NOMO-1 treated with dmso at 0.1 percent for 144 hours (cell line): ENCODE measurements around the gene HES4.
A peak's percentile ranks its signal among the peaks of the same experiment; 100 is the strongest.

Source experiments
- DNase-seq: peaks from one replicate; lab custom pipeline; 2025; ENCODE audit not compliant: unreplicated experiment; lab: John Stamatoyannopoulos, UW

HES4 gene

DNA sequence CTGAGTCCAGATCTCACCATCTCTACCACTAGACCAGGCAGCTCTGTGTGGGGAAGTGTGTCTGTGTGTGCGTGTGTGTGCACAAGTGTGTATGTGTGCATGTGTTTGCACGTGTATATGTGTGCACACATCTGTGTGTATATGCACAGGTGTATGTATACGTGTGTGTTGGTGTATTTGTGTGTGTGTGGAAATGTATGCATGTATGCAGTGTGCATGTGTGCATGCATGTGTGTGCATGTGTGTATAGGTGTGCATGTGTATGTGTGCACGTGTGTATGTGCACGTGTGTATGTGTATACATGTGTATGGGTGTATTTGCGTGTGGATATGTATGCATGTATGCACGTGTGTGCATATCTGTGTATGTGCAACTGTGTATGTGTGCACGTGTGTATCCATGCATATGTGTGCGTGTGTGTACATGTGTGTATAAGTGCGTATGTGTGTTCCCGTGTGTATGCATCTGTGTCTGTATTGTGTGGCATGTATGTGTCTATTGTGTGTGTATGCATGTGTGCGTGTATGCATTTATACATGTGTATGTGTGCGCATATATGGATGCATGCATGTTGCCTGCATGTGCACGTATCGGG, 30.5 kb downstream of the HES4 start:
- DNase-seq: no peak

DNA sequence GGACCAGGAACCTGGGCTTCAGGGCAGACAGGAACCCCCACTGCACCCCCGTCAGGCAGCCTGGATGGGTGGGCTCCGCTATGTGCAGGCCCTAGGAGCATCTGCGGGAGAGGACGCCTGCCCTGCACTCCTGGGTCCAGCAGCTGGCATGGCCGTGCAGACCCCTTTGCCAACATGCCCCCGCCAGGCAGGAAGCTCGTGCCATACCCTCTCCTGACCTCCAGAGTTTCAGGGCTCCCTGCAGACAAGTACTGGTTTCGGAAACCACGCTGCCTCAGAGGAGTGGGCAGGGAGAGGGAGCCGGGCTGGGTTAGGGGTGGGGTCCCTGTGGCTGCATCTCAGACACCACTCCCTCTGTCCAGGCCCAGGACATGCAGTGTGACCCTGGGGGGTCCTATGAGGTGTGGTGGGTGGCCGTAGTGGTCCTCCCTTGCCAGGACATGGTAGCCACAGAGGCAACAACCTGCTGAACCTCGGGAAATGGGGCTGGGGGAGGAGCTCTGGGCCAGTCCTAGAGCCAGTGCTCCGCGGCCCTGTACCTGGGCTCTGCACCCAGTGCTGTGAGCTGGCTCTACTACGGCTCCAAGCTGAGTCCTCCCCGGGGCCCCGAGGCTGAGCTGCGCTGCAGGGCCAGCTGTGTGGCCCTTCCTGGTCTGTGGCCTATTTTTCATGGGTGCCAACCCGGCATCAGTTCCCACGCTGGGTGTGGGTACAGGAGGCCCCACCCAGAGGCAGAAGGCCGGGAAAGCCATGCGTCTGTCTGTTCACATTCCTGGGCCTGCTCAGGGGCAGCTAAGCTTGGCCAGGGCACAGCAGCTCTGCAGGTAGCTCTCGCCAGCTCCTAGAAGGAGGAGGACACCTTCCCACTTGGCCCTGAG, 32.2 kb downstream of the HES4 start:
- DNase-seq: no peak

DNA sequence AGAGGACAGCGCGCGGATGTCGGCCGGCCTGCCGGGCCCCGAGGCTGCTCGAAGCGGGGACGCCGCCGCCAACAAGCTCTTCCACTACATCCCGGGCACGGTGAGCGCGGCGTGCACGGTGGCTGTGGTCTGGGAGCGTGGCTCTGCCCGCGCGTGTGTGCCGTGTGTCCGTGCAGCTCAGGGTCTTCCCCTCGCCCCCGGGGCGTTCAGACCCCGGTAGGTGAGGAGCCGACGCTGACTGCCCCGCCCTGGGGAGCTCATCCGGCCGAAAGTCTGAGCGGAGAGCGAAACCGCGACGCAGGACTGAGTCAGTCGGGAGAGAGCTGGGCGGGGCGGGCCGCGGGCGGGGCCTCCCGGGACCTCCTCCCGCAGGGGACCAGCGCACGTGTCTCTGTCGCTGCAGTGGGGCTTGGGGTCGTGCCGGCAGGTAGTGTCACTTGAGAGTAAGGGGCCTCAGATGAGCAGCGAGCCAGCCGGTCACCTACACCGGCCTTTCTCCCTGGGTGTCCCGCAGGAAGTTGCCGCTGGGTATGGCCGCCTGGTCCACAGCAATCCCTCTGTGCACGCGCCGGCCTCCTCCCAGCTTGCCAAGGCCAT, 33.1 kb downstream of the HES4 start:
- DNase-seq: peak; percentile 28

DNA sequence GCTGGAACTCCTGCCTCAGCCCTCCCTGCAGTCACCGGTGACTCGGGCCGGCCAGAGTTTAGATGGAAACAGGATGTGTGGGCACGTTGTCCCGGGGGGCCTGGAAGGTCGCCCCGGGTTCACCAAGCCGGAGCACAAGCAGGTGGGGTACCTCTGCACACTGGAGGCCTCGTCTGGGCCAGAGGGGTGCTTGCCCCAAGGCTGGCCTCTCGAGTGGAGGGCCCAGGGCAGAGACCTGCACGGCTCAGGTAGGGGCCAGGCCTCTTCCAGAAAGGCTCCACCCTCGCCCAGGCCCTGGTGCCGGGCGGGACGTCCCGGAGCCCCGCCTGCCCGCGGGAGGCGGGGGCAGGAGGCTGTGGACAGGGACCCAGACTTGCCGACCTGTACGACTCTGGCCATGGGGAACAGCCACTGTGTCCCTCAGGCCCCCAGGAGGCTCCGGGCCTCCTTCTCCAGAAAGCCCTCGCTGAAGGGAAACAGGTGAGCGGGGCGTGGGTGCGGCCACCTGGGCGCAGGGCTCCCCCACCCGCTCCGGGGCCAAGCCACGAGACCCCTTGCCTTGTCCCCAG, 33.7 kb downstream of the HES4 start, which contains the start of gene PLEKHN1:
Gene PLEKHN1 (plus strand): TSS at position 348 of the 569 bp plus-strand sequence. CDS start 50 bp downstream, at position 398.
- no peak for DNase-seq

DNA sequence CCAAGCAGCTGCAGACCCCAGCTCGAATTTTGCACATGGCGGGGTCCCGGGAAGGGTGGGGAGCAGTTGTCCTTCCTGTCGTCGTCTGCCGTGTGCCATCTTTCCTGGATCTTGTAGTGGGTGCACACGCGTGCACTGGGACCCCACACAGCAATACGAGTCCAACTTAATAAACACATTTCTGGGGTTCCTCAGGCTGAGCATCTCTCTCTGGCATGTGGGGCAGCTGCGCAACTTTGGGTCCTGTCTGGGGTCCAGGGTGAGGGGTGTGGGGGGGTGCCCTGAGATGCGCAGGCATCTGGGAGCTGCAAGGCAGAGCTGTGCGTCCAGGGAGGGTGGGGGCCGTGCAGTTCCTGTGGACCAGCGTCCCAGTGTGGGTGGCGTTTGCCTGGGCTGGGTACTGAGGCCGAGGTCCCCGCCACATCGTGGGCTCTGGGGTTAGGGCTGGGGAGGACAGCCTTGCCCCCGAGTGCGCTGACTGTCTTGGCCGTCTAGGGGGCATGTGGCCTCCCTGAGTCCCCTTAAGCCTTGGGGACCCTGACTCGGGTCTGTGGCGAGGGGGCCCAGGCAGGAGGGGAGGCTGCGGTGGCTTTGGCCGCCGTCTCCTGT, 34.3 kb downstream of the HES4 start:
- DNase-seq: no peak

DNA sequence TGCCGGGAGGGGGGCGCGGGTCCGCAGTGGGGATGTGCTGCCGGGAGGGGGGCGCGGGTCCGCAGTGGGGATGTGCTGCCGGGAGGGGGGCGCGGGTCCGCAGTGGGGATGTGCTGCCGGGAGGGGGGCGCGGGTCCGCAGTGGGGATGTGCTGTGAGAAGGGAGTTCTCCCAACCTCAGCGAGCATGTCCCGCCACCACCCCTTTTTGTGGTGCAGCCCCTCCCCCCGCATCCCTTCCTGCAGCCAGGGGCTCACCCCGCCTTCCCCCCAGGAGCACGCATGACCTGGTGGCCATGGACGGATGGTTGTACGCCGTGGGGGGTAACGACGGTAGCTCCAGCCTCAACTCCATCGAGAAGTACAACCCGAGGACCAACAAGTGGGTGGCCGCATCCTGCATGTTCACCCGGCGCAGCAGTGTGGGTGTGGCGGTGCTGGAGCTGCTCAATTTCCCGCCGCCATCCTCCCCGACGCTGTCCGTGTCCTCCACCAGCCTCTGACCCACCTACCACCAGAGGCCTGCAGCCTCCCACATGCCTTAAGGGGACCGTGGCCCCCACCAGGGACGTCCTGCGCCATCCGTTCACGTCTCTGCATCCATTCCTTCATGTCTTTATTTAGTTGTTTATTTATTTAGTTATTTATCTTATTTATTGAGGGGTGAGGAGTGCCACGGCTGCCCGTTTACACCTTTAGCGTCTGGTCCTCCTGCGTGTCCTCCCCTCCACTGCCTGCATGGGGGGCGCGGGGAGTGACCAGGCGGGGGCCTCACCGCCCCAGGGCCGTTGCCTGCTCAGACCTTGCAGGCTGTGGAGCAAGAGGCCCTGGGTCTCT, 35.0 kb downstream of the HES4 start:
- no peak for DNase-seq

DNA sequence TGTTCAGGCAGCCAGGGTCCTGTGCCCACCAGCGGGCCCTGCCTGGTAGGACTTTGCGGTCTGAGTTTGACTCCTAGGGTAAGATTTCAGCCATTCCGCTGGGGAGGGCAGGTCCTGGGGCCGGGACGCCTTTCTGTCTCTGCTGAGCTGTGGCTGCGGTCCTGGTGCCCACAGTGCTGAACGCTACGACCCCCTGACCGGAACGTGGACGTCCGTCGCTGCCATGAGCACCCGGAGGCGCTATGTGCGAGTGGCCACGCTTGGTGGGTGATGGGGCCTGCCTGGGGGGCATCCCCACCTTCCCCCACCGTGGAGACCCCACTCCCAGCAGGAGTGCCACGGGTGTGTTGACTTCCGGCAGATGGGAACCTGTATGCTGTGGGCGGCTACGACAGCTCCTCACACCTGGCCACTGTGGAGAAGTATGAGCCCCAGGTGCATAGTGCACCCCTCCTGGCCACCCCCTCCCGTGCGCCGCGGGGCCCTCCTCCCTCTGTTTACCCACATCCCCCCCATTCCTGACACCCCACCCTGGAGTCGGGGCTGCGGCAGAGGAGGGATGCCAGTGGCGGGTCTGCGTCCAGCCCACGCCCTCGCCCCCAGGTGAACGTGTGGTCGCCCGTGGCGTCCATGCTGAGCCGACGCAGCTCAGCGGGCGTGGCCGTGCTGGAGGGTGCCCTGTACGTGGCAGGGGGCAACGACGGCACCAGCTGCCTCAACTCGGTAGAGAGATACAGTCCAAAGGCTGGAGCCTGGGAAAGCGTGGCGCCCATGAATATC, 36.0 kb downstream of the HES4 start:
- no peak for DNase-seq

DNA sequence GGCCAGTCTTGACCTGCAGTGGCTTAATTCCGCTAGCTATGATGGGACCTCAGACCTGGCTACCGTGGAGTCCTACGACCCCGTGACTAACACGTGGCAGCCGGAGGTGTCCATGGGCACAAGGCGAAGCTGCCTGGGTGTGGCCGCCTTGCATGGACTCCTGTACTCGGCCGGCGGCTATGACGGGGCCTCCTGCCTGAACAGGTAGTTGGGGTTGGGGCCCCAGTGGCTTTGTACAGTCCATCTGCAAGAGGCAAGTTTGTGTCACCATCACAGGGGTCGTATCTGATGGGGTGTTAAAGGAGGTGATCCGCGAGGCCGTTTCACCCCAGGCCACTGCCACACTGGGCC, 36.6 kb downstream of the HES4 start:
- DNase-seq: no peak

DNA sequence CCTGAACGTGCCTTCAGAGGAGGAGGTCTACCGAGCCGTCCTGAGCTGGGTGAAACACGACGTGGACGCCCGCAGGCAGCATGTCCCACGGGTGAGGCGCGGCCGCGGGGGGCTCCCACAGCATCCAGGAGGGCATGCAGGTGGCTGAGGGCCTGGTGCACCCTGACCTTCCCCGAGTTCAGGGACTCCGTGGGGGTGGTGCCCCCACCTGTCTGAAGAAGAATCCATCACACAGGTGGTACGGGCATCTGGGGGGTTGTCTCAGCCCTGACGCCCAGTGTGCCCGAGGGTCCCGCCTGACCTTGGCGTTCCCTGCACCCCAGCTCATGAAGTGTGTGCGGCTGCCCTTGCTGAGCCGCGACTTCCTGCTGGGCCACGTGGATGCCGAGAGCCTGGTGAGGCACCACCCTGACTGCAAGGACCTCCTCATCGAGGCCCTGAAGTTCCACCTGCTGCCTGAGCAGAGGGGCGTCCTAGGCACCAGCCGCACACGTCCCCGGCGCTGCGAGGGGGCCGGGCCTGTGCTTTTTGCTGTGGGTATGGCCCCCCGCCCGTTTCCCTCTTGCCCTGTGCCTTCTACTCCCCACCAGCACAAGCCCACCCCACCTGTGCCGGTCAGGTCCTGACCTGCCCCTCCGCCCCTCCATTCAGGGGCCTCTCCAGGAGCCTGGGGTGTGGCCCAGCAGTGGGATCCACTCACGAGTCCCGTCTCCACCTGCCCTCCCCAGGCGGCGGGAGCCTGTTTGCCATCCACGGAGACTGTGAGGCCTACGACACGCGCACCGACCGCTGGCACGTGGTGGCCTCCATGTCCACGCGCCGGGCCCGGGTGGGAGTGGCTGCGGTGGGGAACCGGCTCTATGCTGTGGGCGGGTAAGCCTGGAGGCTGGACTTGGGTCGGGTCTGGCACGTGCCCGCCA, 37.3 kb downstream of the HES4 start:
- DNase-seq: no peak

DNA sequence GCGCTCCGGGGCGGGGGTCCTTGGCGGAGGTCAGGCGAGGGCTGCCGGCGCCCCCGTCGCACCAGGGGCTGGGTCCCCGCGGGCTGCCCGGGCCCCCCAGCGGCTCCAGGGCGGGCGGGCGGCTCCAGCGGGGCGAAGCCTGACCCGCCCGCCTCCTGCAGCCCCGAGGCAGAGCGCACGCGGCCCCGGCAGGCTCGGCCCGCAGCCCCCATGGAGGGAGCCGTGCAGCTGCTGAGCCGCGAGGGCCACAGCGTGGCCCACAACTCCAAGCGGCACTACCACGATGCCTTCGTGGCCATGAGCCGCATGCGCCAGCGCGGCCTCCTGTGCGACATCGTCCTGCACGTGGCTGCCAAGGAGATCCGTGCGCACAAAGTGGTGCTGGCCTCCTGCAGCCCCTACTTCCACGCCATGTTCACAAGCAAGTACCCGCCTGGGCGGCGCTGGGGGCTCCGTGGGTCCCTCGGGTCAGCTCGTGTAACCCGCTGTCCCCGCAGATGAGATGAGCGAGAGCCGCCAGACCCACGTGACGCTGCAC, 38.7 kb downstream of the HES4 start:
- DNase-seq: no peak

DNA sequence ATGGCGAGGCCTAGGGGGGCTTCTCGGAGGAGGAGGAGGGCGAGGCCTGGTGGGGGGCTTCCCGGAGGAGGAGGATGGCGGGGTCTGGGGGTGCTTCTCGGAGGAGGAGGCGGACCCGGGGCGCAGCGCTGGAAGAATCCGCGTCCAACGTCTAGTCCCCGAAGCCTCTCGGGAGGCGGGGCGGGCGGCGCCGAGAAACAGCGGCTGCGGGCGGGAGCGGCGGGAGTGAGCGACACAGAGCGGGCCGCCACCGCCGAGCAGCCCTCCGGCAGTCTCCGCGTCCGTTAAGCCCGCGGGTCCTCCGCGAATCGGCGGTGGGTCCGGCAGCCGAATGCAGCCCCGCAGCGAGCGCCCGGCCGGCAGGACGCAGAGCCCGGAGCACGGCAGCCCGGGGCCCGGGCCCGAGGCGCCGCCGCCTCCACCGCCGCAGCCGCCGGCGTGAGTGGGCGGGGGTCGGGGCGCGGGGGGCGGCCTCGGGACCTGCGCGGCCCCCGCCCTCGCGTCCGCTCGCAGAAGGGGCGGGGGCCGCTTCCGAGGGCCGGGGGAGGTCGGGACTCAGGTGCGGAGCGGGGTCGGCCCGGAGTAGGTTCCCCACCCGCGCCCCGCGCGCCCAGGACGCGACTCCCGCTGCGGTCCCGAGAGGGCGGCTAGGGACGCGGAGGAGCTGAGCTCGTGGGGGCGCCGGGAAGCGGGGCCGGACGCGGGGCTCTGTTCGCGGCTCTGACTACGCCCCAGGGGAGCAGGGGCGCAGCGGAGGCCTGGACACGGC, 39.4 kb downstream of the HES4 start, which contains the start of gene KLHL17:
Gene KLHL17 (plus strand): TSS at position 222 of the 769 bp plus-strand sequence. CDS start 110 bp downstream, at position 332.
- DNase-seq: peak; percentile 45

DNA sequence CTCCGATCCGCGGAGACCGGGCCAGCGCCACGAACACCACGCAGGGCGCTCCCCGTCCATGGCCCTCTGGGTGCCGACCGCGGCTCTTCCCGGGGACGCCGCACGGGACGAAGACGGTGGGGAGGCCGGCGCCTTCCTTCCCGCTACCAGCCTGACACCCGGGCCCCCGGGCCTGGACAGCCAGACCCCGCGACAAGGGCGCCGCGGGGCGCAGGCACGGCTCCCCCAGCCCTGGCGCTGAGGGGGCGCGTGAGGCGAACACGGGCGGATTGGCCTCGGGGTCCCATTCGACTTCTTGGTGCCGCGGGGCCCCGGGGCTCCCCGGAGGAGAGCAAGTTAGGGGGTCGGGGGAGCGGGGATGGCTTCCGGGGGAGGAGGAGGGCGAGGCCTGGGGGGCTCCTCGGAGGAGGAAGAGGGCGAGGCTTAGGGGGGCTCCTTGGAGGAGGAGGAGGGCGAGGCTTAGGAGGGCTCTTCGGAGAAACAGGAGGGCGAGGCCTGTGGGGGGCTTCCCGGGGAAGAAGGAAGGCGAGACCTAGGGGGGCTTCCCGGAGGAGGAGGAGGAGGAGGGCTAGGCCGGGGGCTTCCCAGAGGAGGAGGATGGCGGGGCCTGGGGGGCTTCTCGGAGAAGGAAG, 40.0 kb downstream of the HES4 start:
- DNase-seq: no peak

DNA sequence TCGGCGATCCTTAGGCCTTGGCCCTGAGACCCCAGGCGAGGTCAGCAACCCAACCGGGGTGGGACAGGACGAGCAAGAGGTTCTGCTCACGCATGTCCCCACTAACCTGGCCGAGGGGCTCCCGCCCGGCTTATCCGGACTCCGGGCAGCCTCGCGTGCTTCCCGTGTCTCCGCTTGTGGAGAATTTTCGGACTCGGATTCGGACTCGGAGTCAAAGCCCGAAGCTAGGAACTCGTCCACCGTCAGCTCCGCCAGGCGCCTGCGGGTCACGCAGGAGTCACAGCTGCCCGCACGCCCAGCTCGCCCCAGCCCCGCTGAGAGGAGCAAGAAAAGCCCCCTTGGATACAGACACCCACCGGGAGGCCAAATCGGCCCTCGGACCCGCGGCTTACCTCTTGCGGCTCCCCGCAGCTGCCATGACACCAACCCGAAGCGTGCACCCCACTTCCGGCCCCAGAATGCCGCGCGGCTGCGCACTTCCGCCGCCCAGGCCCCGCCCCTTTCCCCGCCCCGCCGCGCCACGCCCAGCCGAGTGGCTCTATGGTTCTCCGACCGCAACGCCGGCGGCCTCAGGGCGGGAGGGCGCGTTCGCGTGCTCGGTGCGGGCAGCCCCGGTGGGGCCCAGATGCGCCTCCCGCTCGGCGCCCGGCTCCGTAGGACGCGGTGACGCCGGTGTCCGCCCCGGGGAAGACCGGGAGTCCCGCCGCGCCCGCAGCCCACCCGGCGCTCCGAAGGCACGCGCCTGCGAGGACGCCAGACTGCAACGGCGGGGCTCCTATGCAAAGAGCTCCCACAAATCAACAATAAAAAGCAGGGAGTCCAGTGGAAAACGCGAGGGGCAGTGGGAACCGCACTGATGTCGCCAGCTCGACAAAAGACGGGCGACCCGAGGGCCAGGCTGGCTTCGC, 40.8 kb downstream of the HES4 start, which contains the start of gene NOC2L:
Gene NOC2L (minus strand): TSS at position 434 of the 908 bp plus-strand sequence. CDS start 16 bp downstream, at position 418.
- DNase-seq: peak; percentile 77

DNA sequence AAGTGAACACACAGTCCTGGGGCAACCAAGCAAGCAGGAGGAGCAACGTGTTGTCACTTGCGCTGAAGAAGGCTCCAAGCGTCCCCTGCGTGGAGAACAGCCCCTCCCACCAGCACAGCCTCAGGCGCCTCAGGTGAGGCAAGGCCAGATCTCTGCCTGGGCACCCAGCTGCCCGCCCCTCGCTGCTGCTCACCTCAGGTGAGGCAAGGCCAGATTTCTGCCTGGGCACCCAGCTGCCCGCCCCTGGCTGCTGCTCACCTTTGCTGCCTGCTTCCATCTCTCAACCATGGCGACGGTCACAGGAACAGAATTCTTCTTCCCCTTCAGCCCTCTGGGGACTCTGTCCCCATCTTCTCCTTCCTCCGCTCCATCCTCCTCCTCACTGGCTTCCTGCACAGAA, 43.3 kb downstream of the HES4 start:
- DNase-seq: no peak

DNA sequence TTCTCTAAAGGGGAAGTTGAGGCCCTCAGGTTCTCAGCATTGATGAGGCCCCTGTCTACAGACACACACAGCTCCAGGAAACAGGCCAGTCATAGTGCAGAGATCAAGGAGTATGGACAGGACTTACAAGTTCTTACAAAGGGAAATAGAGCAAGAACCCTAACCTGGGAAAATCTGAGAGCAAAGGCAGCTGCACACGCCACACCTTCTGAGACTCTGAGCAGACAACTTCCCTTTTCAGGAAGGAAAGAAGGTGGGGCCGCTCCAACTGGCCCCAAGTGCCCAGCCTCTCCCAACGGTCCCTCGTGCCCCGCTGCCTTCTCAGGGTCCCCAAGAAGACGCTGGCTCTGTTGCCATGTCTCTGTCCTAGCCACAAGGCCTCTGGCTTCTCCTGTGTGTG, 44.4 kb downstream of the HES4 start:
- DNase-seq: peak; percentile 61

DNA sequence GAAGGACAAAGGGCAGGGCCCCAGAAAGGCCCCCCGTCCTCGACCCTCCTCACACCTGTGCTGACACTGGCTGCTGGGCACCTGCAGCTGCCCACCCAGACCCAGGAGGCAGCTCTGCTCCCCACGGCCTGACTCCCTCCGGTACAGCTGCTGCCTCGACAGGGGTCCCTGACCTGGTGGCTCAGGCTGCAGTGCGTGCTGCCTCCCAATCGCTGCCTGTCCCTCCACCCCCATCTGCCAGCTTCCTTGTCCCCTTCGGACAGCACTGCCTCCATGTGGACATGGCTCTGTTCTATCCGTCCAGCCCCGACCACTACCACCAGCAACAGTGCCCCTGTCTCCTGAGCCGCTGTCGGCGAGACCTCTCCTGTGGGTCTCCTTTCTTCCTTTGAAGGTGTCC, 45.0 kb downstream of the HES4 start:
- no peak for DNase-seq
